HG02970 (cell line): ENCODE results near the gene CSRNP2.
"Not testable (repeated sequence)": the region's sequence is repeated elsewhere in the genome, so short reads cannot be mapped to it uniquely, and the experiment has no call there.

Experiments used
- ATAC-seq: cut with Tn5 transposase; IDR thresholded peaks from one replicate; pipeline ENCODE4 v1.9.1; 2021; ENCODE audit warnings: mild to moderate bottlenecking, moderate library complexity, moderate number of reproducible peaks; ENCODE audit not compliant: unreplicated experiment, low FRiP score

CSRNP2 gene

DNA sequence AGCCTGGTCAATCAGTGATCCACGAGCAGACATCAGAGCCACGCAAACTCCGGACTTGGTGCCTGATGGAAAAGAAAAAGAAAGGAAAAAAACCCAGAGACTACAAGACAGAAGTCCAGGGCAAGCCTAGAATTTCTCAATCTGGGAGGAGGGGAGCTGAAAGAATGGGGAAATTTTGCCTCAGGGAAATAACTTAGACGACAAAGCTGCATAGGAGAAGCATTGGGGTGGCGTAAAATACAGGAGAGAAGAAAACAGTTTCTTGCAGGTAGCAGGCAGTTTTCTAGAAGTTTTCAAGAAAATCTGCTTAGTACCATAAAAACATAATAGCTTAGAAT lies 54.6 kb downstream of the CSRNP2 start:
- no peak for ATAC-seq

DNA sequence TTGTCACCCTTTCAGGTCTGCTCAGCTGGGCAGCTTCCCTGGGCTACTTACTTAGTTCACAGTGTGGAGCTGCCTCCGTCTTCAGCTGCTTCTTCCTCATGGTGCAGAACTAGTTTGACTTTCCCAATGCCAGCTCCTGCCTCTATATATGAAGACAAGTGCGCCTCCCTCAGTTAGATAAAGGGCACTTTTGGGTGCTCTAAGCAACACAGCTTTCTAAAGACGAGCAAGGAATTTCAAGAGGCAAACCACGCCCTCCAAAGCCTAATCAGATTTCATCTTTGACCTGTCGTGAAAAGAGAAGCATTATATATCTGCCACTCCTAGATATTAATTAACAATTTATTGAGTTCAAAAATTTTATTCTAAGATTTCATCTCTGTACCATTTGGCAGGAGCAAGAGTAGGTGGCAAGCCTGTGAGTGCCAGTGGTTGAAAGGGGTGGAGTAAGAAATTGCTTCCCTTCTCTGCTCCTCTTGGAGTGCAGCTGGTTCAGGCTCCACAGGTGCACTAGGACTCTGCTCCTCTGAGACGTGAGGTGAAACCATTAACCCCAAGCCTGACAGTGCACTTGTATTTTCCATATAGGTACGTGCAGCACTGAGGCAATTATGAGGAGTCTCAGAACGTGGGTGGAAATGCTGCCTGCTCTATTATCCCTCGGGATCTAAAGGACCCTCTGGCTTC lies 55.1 kb downstream of the CSRNP2 start:
- ATAC-seq: no peak

DNA sequence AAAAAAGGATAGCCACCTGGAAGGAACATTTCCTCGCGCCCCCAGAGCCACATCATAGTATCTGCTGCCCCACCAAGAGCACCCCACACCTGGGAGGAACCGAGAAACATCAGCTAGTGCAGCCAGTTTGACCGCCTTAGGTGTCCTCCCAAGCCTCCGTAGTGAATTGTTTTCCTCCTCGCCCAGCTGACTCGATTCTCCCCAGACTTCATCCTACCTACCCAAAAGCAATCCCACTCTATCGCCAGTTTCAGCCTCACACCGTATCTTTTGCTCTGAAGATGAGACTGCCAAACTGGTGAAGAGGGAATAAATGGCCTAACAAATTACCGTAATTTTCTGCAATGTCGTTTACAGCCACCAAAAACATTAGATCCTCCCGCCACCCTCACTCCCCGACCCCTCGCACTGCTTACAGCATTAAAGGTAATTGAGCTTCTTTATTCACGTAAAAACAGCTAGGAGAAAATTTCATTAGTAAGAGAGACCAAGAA lies 56.0 kb downstream of the CSRNP2 start:
- ATAC-seq: no peak

DNA sequence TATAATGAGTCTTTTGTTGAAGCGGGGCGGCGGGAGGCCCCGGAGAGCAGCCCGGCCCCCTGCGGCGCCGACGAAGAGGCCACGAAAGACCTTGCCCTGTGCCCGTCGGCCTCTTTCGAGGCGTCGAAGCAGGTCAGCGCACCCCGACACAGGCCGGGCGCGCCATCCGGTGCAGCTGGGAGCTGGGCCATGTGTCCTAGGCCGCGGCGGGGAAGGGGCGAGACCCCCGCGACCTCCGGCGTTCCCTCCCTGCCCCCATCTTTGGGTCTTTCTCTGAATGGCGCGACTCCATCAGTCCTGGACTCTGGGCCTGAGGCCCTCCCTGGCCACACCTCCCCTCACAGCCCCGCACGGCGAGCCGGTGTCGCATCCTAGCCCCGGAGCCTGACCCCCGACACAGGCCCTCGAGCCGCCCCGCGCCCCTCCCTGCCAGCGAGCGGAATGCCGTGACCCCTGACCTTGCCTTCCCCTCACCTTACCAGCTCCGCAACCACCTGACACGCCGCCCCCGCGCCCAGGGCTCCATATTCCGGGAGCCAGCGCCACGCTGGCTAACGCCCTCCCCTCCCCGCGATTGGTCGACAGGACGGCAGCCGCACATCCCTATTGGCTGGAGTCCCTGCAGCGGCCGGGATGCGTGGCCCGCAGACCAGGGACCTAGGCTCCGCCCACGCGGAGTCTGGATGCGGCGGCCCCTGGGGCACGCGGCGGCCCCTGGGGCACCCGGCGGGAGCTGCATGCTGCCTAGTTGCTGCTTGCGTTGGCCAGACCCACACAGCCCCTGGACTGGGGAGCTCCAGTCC lies 57.4 kb downstream of the CSRNP2 start, which contains the start of gene SLC11A2:
SLC11A2 (minus strand) TSS at position 549 of the 803 bp plus-strand sequence. CDS start 15,656 bp downstream, outside the sequence.
- ATAC-seq: peak; percentile 83

DNA sequence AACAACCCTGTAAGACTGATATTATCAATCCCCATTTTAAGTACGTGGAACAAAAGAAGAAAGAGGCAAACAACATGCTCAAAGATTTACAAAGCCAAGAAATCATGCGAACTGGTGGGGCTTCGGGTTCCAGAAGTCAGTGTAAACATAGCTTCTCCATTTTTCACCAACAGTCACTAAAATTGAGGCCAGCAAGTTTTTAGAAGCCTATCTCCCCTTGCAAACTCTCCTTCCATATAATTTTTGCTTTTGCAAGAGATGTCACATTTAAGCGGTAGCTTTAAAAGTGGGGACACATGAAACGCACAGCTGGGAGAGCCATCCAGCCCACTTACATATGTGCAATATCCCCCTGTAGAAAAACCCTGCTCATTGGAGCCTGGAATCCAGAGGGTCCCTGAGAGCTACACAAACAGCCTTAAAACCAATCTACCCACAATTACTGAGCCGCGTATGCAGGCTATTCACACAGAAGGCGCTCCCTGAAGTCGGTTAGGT lies 58.0 kb downstream of the CSRNP2 start:
- ATAC-seq: no peak

DNA sequence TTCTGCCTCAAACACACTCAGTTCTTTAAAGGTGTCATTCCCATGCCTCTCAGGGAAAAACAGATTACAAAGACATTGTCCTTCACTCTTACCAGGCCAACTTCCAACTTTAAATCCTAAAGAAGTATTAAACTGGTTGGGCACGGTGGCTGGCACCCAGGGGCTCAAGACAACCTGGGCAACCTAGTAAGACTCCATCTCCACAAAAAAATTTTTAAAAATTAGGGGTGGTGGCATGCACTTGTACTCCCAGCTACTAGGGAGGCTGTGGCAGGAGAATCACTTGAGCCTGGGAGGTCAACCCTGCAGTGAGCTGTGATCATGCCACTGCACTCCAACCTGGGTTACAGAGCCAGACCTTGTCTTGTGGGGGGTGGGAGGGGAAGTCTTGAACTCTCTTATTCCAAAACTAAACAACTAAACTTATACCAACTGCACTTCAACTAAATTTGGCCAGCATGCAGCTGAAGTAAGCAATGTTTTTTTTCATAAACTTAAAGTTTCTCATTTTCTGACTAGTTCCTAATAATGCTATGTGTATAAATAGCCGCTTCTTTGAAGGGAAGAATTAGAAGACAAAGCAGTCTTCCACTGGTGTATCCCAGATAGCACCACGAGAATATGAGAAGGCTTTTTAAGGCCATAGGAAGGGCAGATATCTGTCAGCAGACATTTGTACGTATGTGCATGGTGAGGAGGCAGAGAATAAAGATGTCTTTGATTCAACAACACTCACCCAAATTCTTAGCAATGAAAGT lies 59.6 kb downstream of the CSRNP2 start:
- ATAC-seq: no peak

DNA sequence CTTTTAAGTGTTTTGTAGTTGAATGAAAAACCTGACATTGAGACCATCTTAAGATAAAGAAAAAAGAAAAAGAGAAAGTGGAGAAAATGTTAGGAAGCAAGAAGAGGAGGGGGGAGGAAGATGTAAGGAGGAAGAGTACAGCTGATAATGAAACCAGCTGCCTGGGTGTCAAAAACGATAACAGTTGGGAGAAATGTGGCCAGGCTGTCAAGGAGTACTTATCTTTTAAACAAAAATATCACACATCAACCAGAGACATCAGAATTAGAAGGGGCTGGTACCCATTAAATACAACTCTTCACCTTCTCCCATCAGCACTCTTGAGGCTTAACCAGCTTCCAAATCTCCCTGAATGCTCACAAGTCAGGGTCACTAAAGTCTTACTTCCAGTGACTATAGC lies 61.7 kb downstream of the CSRNP2 start:
- ATAC-seq: no peak

DNA sequence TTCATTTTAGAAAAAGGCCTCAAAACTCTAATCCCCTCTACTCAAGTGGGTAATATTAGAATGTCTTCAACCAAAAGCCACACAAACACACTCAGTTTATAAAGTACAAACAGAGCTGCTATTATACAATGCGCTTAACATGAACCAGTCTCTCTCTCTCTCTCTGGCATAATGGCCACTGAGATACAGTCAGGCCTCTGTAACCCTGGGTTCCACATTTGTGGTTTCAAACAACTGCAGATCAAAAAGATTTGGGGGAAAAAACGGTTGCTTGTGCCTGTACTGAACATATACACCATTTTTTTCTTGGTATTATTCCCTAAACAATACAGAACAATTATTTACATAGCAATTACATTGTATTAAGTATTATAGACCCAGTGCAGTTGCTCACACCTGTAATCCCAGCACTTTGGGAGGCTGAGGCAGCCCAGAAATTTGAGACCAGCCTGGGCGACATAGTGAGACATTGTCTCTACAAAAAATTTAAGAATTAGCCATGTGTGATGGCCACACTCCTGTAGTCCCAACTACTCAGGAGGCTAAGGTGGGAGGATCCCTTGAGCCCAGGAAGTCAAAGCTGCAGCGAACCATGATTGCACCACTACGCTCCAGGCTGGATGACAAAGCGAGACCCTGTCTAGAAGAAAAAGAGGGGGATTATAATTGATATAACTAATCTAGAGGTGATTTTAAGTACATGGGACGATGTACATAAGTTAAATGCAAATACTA lies 62.8 kb downstream of the CSRNP2 start:
- ATAC-seq: no peak

DNA sequence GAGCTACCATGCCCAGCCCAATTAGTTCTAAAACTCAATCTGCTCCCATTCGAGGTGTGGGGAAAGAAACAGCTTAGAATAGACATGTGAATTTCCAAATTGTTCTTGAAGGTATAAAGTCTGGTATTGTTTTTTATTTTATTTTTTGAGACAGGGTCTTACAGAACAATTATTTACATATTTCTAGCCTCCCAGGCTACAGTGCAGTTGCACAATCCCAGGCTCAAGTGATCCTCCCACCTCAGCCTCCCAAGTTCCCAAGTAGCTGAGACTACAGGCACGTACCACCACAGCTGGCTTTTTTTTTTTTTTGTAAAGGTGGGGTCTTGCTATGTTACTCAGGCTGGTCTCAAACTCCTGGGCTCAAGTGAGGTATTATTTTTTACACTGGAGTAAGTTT lies 63.5 kb downstream of the CSRNP2 start:
- no peak for ATAC-seq

DNA sequence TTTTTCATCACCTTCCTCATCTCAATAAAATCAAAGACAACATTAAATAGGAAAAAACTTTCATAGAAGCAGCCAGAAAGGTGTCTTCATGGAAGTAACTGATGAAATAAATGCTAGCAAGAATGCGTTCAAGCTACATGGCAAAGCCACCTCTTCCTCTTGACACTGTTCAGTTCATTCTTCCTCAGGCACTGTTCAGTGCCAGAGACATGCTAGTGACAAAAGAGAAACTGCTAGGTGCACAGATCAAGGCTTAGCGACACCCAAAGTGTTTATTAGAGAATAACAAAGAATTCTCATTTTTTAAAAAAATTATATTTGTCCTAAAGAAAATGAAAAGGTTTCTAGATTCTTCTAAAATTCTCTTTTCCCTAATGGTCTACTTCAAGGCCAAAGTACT lies 64.4 kb downstream of the CSRNP2 start:
- ATAC-seq: no peak

DNA sequence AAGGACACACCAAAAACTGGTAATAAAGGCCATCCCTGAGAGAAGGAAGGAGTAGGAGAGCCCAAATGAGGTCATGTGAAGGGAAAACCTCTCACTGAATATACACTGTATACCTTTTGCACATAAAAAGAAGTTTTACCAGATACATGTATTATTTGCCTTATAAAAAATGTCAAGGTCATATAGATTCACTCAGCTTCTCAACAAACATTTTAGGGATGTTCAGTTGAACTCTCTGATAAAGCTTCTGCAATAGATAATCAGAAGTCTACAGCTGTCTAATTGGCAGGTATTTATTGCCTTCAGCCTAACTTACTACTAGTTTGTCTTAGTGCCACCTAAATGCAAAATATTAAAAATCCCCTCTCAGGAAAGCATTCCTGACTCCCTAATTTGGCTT lies 65.9 kb downstream of the CSRNP2 start:
- ATAC-seq: no peak

DNA sequence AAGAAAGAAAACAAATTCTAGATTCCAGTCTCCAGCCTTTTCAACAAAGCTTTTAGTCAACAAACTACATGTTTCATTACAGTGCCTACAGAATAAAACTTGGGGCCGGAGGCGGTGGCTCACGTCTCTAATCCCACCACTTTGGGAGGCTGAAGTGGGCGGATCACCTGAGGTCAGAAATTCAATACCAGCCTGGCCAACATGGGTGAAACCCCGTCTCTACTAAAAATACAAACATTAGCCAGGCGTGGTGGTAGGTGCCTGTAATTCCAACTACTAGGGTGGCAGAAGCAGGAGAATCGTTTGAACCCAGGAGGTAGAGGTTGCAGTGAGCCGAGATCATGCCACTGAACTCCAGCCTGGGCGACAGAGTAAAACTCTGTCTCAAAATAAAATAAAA lies 68.9 kb downstream of the CSRNP2 start:
- not testable (repeated sequence) for ATAC-seq

DNA sequence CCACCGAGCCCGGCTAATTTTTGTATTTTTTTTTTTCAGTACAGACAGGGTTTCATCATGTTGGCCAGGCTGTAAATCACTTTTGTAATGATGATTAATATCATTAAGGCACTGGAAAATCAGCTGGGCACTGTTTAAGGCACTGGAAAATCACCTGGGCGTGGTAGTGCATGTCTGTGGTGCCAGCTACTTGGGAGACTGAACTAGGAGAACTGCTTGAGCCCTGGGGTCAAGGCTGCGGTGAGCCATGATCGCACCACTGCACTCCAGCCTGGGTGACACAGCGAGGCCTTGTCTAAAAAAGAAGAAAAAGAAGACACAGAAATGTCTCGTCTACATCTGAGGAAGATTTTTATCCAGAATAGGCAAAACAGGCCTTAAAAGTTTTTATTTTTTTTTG lies 70.0 kb downstream of the CSRNP2 start:
- ATAC-seq: no peak

DNA sequence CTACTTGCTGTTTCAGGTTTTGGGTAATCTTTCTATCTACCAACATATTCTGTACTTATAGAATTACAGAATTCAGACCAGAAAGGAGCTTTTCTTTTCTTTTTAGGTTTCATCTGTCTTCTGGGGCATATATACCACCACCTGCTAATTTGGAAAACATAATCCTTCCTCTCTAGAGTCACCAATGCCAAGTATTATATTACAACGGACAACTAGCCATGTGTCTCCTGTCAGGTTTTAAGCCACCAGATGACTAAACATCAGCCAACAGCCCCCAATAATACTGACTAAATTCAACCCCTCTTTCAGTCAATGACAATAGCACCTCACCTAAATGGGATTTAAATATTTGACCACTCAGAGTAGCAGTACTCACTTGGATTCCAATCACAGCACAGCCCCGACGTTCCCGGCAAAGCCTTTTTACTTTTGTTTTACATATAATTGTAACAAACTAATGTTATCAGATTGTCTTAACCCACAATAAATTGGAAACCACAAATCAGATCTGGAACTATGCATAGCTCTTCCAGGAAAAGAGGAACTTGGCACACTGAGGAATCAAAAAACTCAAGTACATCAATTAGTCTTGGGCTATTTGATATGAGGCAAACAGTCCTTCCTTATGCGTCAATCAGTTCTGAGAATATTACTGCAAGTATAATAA lies 70.7 kb downstream of the CSRNP2 start:
- ATAC-seq: no peak

DNA sequence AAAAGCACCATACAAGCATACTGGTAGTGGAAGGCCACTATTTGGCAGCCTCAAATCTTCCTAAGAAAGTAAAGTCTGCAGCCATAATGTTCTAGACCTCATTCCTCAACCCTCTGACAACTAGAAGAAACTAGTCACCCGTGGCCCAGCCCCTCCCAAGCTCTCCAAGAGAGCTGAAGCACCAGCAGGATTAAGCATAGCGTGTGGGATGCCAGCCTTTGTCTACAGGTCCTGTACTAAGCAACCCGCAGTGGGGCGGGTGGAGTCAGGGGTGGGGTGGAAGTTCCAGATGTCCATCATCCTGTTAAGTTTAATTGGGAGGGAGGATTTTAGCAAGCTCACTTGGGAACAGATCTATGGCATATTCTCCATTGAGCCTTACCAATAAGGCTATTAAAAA lies 71.4 kb downstream of the CSRNP2 start:
- no peak for ATAC-seq
